ENCODE measurements around the gene DNAAF1. TPM values are rescaled to one million over a fixed set of nuclear protein-coding genes. Genes with fewer than 3 reads are reported as not detected.

The DNAAF1 gene
- total RNA-seq, 1 experiment from 2014 or later = not detected

GRCh38 chr16:84194470-84195200 lies 49.5 kb downstream of the DNAAF1 start:
- intact Hi-C loops (cut with micrococcal nuclease) = no loop called here
- ChIA-PET POLR2A (no interaction called here), CTCF (no interaction called here)
- H3K27me3 Mint-ChIP-seq (ENCODE audit: insufficient read depth, unreplicated experiment) = no peaks in the 10 kb centered on the region
- H3K4me1 Mint-ChIP-seq (ENCODE audit: insufficient read depth, unreplicated experiment) = peaks cover 14% of the 10 kb centered on the region
- H3K36me3 Mint-ChIP-seq (ENCODE audit: insufficient read depth, unreplicated experiment) = no peaks in the 10 kb centered on the region
- H3K27ac Mint-ChIP-seq (ENCODE audit: low read depth, unreplicated experiment) = no peak overlapping the region
- TF ChIP-seq CTCF (IDR thresholded peaks at IDR 0.05; ENCODE audit: unreplicated experiment) = no peak
- DNase-seq (ENCODE audit: unreplicated experiment) = no peak
- no peak overlapping the region for H3K4me3 Mint-ChIP-seq (ENCODE audit: unreplicated experiment)
- no TSS peak for BruUV-seq (replicated peaks)
- no peaks in the 10 kb centered on the region for H3K9me3 Mint-ChIP-seq (ENCODE audit: unreplicated experiment)

- H3K27me3 Mint-ChIP-seq (ENCODE audit: insufficient read depth, unreplicated experiment) = no peaks in the 10 kb centered on the region
- no peak for TF ChIP-seq CTCF (IDR thresholded peaks at IDR 0.05; ENCODE audit: unreplicated experiment)
- no peaks in the 10 kb centered on the region for H3K9me3 Mint-ChIP-seq (ENCODE audit: unreplicated experiment)
- POLR2A ChIA-PET = no interaction called here
- no peak overlapping the region for H3K4me3 Mint-ChIP-seq (ENCODE audit: unreplicated experiment)
- H3K4me1 Mint-ChIP-seq (ENCODE audit: insufficient read depth, unreplicated experiment) = peaks cover 19% of the 10 kb centered on the region
- no peak overlapping the region for H3K27ac Mint-ChIP-seq (ENCODE audit: low read depth, unreplicated experiment)
- DNase-seq (ENCODE audit: unreplicated experiment) = no peak
- CTCF ChIA-PET = no interaction called here
- intact Hi-C loops (cut with micrococcal nuclease) = no loop called here
- BruUV-seq (replicated peaks) = no TSS peak
- no peaks in the 10 kb centered on the region for H3K36me3 Mint-ChIP-seq (ENCODE audit: insufficient read depth, unreplicated experiment)
Observed at GRCh38 chr16:84195201-84196093, 50.3 kb downstream of the DNAAF1 start.

GRCh38 chr16:84196101-84196500 lies 51.0 kb downstream of the DNAAF1 start:
- Mint-ChIP-seq H3K4me1 (ENCODE audit: insufficient read depth, unreplicated experiment) (peaks cover 19% of the 10 kb centered on the region), H3K27ac (ENCODE audit: low read depth, unreplicated experiment) (no peak overlapping the region), H3K36me3 (ENCODE audit: insufficient read depth, unreplicated experiment) (no peaks in the 10 kb centered on the region), H3K27me3 (ENCODE audit: insufficient read depth, unreplicated experiment) (no peaks in the 10 kb centered on the region), H3K9me3 (ENCODE audit: unreplicated experiment) (no peaks in the 10 kb centered on the region), H3K4me3 (ENCODE audit: unreplicated experiment) (no peak overlapping the region)
- CTCF ChIA-PET = interaction anchor here (0.7 to 2.2 kb wide), 2 partner anchors 9 to 308 kb away, joined by 4 to 7 read pairs; partner anchors contain the start of gene TAF1C
- BruUV-seq (replicated peaks) = no TSS peak
- intact Hi-C loops (cut with micrococcal nuclease) = no loop called here
- no peak for DNase-seq (ENCODE audit: unreplicated experiment)
- POLR2A ChIA-PET = no interaction called here
- no peak for TF ChIP-seq CTCF (IDR thresholded peaks at IDR 0.05; ENCODE audit: unreplicated experiment)

- CTCF ChIA-PET = interaction anchor here (0.7 to 2.2 kb wide), 2 partner anchors 10 to 307 kb away, joined by 4 to 7 read pairs; partner anchors contain the start of gene TAF1C
- no peak overlapping the region for H3K27ac Mint-ChIP-seq (ENCODE audit: low read depth, unreplicated experiment)
- no peak for TF ChIP-seq CTCF (IDR thresholded peaks at IDR 0.05; ENCODE audit: unreplicated experiment)
- no peak overlapping the region for H3K4me3 Mint-ChIP-seq (ENCODE audit: unreplicated experiment)
- no TSS peak for BruUV-seq (replicated peaks)
- DNase-seq (ENCODE audit: unreplicated experiment) = no peak
- POLR2A ChIA-PET = interaction anchor here (0.7 kb wide), 1 partner anchor 1620 kb away, joined by 3 read pairs; no protein-coding TSS in a partner anchor
- H3K4me1 Mint-ChIP-seq (ENCODE audit: insufficient read depth, unreplicated experiment) = peaks cover 19% of the 10 kb centered on the region
- no peaks in the 10 kb centered on the region for H3K9me3 Mint-ChIP-seq (ENCODE audit: unreplicated experiment)
- intact Hi-C loops (cut with micrococcal nuclease) = no loop called here
- no peaks in the 10 kb centered on the region for H3K36me3 Mint-ChIP-seq (ENCODE audit: insufficient read depth, unreplicated experiment)
- H3K27me3 Mint-ChIP-seq (ENCODE audit: insufficient read depth, unreplicated experiment) = no peaks in the 10 kb centered on the region
Observed at GRCh38 chr16:84196727-84197394, 51.8 kb downstream of the DNAAF1 start.

Data from MCF 10A (cell line).